ENCODE results near the gene HPS4.
"Not testable (repeated sequence)": the region's sequence is repeated elsewhere in the genome, so short reads cannot be mapped to it uniquely, and the experiment has no call there.

HPS4 gene

GRCh38 chr22:26443901-26444690 is 39.5 kb downstream of the HPS4 start:
- Histone ChIP-seq H2BK12ac (ENCODE audit: low read length) (peak overlapping the region; percentile 59), H3K79me2 (ENCODE audit: control insufficient read depth, insufficient read depth, low read length, poor library complexity) (peaks cover 2% of the 10 kb centered on the region), H4K8ac (ENCODE audit: low read depth, low read length) (peak overlapping the region; percentile 54), H3K18ac (ENCODE audit: low read length) (peak overlapping the region; percentile 76), H4K91ac (ENCODE audit: low read depth, low read length) (peak overlapping the region; percentile 88), H2BK120ac (ENCODE audit: insufficient read depth, low read length, poor library complexity) (peak overlapping the region; percentile 67), H3K27me3 (ENCODE audit: insufficient read depth, low read length) (no peaks in the 10 kb centered on the region), H2AFZ (ENCODE audit: insufficient read depth, low read length, poor library complexity) (no peak overlapping the region), H3K36me3 (ENCODE audit: control insufficient read depth in 1 of 2, insufficient read depth in 2 of 2, low read length in 2 of 2) (peaks cover 3 to 8% of the 10 kb centered on the region in 2 experiments), H3K9ac (ENCODE audit: low read length) (no peak overlapping the region), H3K4me1 (ENCODE audit: control insufficient read depth in 1 of 2, insufficient read depth in 2 of 2, low read length in 2 of 2) (peaks cover 18 to 24% of the 10 kb centered on the region in 2 experiments), H3K4me2 (ENCODE audit: low read length) (no peak overlapping the region), H3K79me1 (ENCODE audit: low read length) (peaks cover 9% of the 10 kb centered on the region), H3K23ac (ENCODE audit: low read length) (no peak overlapping the region), H2AK5ac (ENCODE audit: low read length) (peak overlapping the region; percentile 91), H4K12ac (ENCODE audit: low read depth, low read length) (no peak overlapping the region), H2BK5ac (ENCODE audit: low read depth, low read length, poor library complexity) (peak overlapping the region; percentile 34), H3K4ac (ENCODE audit: low read depth, low read length) (no peak overlapping the region), H3K27ac (ENCODE audit: low read depth, low read length) (peak overlapping the region; percentile 76), H3K4me3 (ENCODE audit: low read depth, low read length) (no peak overlapping the region), H3K14ac (ENCODE audit: low read length) (peak overlapping the region; percentile 49), H3K9me3 (ENCODE audit: insufficient read depth, low read depth, low read length) (peaks cover 2% of the 10 kb centered on the region)
- WGBS (ENCODE audit: extremely low coverage, insufficient coverage, insufficient read length) = no CpG with 5 or more reads among the region's 16 CpGs
- no peak for DNase-seq

GRCh38 chr22:26442086-26442756 is 41.4 kb downstream of the HPS4 start:
- Histone ChIP-seq H3K18ac (ENCODE audit: low read length) (no peak overlapping the region), H3K9me3 (ENCODE audit: insufficient read depth, low read depth, low read length) (peaks cover 2% of the 10 kb centered on the region), H2BK120ac (ENCODE audit: insufficient read depth, low read length, poor library complexity) (no peak overlapping the region), H2BK5ac (ENCODE audit: low read depth, low read length, poor library complexity) (no peak overlapping the region), H3K27me3 (ENCODE audit: insufficient read depth, low read length) (no peaks in the 10 kb centered on the region), H3K36me3 (ENCODE audit: control insufficient read depth in 1 of 2, insufficient read depth in 2 of 2, low read length in 2 of 2) (peaks cover 4 to 8% of the 10 kb centered on the region in 2 experiments), H2AK5ac (ENCODE audit: low read length) (no peak overlapping the region), H3K4me1 (ENCODE audit: control insufficient read depth in 1 of 2, insufficient read depth in 2 of 2, low read length in 2 of 2) (peaks cover 18 to 24% of the 10 kb centered on the region in 2 experiments), H3K4me3 (ENCODE audit: low read depth, low read length) (no peak overlapping the region), H3K4me2 (ENCODE audit: low read length) (no peak overlapping the region), H3K14ac (ENCODE audit: low read length) (no peak overlapping the region), H2AFZ (ENCODE audit: insufficient read depth, low read length, poor library complexity) (no peak overlapping the region), H4K8ac (ENCODE audit: low read depth, low read length) (no peak overlapping the region), H3K27ac (ENCODE audit: low read depth, low read length) (no peak overlapping the region), H3K79me2 (ENCODE audit: control insufficient read depth, insufficient read depth, low read length, poor library complexity) (peaks cover 2% of the 10 kb centered on the region), H4K91ac (ENCODE audit: low read depth, low read length) (no peak overlapping the region), H3K23ac (ENCODE audit: low read length) (no peak overlapping the region), H3K4ac (ENCODE audit: low read depth, low read length) (no peak overlapping the region), H3K79me1 (ENCODE audit: low read length) (peaks cover 9% of the 10 kb centered on the region), H4K12ac (ENCODE audit: low read depth, low read length) (no peak overlapping the region), H2BK12ac (ENCODE audit: low read length) (no peak overlapping the region), H3K9ac (ENCODE audit: low read length) (no peak overlapping the region)
- WGBS (ENCODE audit: extremely low coverage, insufficient coverage, insufficient read length) = no CpG with 5 or more reads among the region's 4 CpGs
- no peak for DNase-seq

- no peak overlapping the region for H3K27ac ChIP-seq (ENCODE audit: low read depth, low read length)
- peaks cover 6% of the 10 kb centered on the region for H3K79me1 ChIP-seq (ENCODE audit: low read length)
- no peak overlapping the region for H3K4ac ChIP-seq (ENCODE audit: low read depth, low read length)
- H2AK5ac ChIP-seq (ENCODE audit: low read length) = no peak overlapping the region
- no peak overlapping the region for H4K12ac ChIP-seq (ENCODE audit: low read depth, low read length)
- no peak overlapping the region for H3K23ac ChIP-seq (ENCODE audit: low read length)
- H3K9me3 ChIP-seq (ENCODE audit: insufficient read depth, low read depth, low read length) = peaks cover 2% of the 10 kb centered on the region
- no peak overlapping the region for H4K91ac ChIP-seq (ENCODE audit: low read depth, low read length)
- H2AFZ ChIP-seq (ENCODE audit: insufficient read depth, low read length, poor library complexity) = no peak overlapping the region
- H3K36me3 ChIP-seq (ENCODE audit: control insufficient read depth in 1 of 2, insufficient read depth in 2 of 2, low read length in 2 of 2) = peaks cover 7 to 9% of the 10 kb centered on the region in 2 experiments
- no peak overlapping the region for H4K8ac ChIP-seq (ENCODE audit: low read depth, low read length)
- H3K14ac ChIP-seq (ENCODE audit: low read length) = no peak overlapping the region
- H3K27me3 ChIP-seq (ENCODE audit: insufficient read depth, low read length) = no peaks in the 10 kb centered on the region
- no peak overlapping the region for H3K18ac ChIP-seq (ENCODE audit: low read length)
- no peaks in the 10 kb centered on the region for H3K79me2 ChIP-seq (ENCODE audit: control insufficient read depth, insufficient read depth, low read length, poor library complexity)
- H3K9ac ChIP-seq (ENCODE audit: low read length) = no peak overlapping the region
- no peak overlapping the region for H3K4me3 ChIP-seq (ENCODE audit: low read depth, low read length)
- H2BK12ac ChIP-seq (ENCODE audit: low read length) = no peak overlapping the region
- no CpG with 5 or more reads among the region's 3 CpGs for WGBS (ENCODE audit: extremely low coverage, insufficient coverage, insufficient read length)
- peaks cover 5 to 11% of the 10 kb centered on the region in 2 experiments for H3K4me1 ChIP-seq (ENCODE audit: control insufficient read depth in 1 of 2, insufficient read depth in 2 of 2, low read length in 2 of 2)
- H3K4me2 ChIP-seq (ENCODE audit: low read length) = no peak overlapping the region
- H2BK120ac ChIP-seq (ENCODE audit: insufficient read depth, low read length, poor library complexity) = no peak overlapping the region
- DNase-seq = no peak
- H2BK5ac ChIP-seq (ENCODE audit: low read depth, low read length, poor library complexity) = no peak overlapping the region
These were observed 44.0 kb downstream of the HPS4 start for GRCh38 chr22:26439559-26439958.

- H3K9ac ChIP-seq (ENCODE audit: low read length); H4K8ac ChIP-seq (ENCODE audit: low read depth, low read length); H3K79me1 ChIP-seq (ENCODE audit: low read length); H4K12ac ChIP-seq (ENCODE audit: low read depth, low read length); H3K23ac ChIP-seq (ENCODE audit: low read length); H2BK5ac ChIP-seq (ENCODE audit: low read depth, low read length, poor library complexity); H2BK12ac ChIP-seq (ENCODE audit: low read length); H3K79me2 ChIP-seq (ENCODE audit: control insufficient read depth, insufficient read depth, low read length, poor library complexity); H3K18ac ChIP-seq (ENCODE audit: low read length); H3K9me3 ChIP-seq (ENCODE audit: insufficient read depth, low read depth, low read length); H3K4ac ChIP-seq (ENCODE audit: low read depth, low read length); H2AK5ac ChIP-seq (ENCODE audit: low read length); H3K4me3 ChIP-seq (ENCODE audit: low read depth, low read length); H4K91ac ChIP-seq (ENCODE audit: low read depth, low read length); H3K27me3 ChIP-seq (ENCODE audit: insufficient read depth, low read length); DNase-seq; H3K4me1 ChIP-seq (ENCODE audit: control insufficient read depth in 1 of 2, insufficient read depth in 2 of 2, low read length in 2 of 2); H3K14ac ChIP-seq (ENCODE audit: low read length); H2AFZ ChIP-seq (ENCODE audit: insufficient read depth, low read length, poor library complexity); H3K4me2 ChIP-seq (ENCODE audit: low read length); H3K27ac ChIP-seq (ENCODE audit: low read depth, low read length); H2BK120ac ChIP-seq (ENCODE audit: insufficient read depth, low read length, poor library complexity): not testable (repeated sequence)
- peaks cover 12 to 15% of the 10 kb centered on the region in 2 experiments for H3K36me3 ChIP-seq (ENCODE audit: control insufficient read depth in 1 of 2, insufficient read depth in 2 of 2, low read length in 2 of 2)
- WGBS (ENCODE audit: extremely low coverage, insufficient coverage, insufficient read length) = no CpG with 5 or more reads among the region's 3 CpGs
These were observed 44.8 kb downstream of the HPS4 start for GRCh38 chr22:26438776-26439175.
